ENCODE results near the gene DTHD1. TPM values are rescaled to one million over a fixed set of nuclear protein-coding genes. Genes with fewer than 3 reads are reported as not detected.

DTHD1 gene
- total and polyA plus RNA-seq, 2 of the 8 experiments (the other 6 are each of a cell fraction or from before 2014, with no cell fraction given) = not detected

DNA sequence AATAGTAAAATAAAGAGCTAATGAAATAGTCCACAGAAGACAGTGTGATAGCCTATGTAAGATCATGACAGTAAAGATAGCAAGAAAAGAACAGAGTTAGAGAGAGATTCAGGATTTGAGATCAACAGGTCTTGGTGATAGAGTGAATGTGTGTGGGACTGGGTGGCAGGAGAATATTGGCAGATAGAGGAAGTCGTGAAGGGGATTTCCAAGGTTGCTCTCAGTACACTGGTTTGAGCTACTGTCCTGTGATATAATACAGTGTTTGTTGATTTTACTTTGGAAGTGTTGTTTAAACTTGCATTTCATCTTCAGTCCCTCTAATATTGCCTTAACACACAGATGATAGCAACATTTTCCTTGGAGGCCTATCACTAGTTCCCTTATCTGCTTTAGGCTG is 44.1 kb downstream of the DTHD1 start:
- Histone ChIP-seq H3K79me2 (ENCODE audit: control insufficient read depth in 1 of 2, insufficient read depth in 2 of 2, low read length in 2 of 2) (no peaks in the 10 kb centered on the region), H2BK120ac (replicated peaks; ENCODE audit: low read depth, low read length) (no peak overlapping the region), H4K20me1 (replicated peaks in 1 of 2; ENCODE audit: control insufficient read depth in 1 of 2, insufficient read depth in 2 of 2, low read length in 2 of 2) (no peaks in the 10 kb centered on the region), H2BK15ac (ENCODE audit: low read length) (no peak overlapping the region), H4K5ac (ENCODE audit: insufficient read length, low read depth, low read length) (no peak overlapping the region), H2AFZ (ENCODE audit: low read length) (no peak overlapping the region), H3K27ac (ENCODE audit: low read depth, low read length) (no peak overlapping the region), H3K79me1 (ENCODE audit: low read depth, low read length) (no peaks in the 10 kb centered on the region), H3K9me3 (ENCODE audit: insufficient read depth in 2 of 2, low read depth in 1 of 2, low read length in 1 of 2) (no peaks in the 10 kb centered on the region), H3K27me3 (replicated peaks in 1 of 4; ENCODE audit: control insufficient read depth in 3 of 4, extremely low read depth in 1 of 4, insufficient read depth in 3 of 4, low read length in 3 of 4) (no peaks in the 10 kb centered on the region), H2BK12ac (ENCODE audit: low read depth, low read length) (no peak overlapping the region), H2BK5ac (ENCODE audit: low read depth, low read length) (no peak overlapping the region), H3K36me3 (ENCODE audit: control insufficient read depth in 2 of 4, insufficient read depth in 4 of 4, low read length in 3 of 4) (peaks cover 0 to 2% (median 0%) of the 10 kb centered on the region in 4 experiments; a peak in 1 of 8 replicates), H3K9ac (replicated peaks in 1 of 4; ENCODE audit: extremely low read depth in 1 of 4, low read depth in 3 of 4, low read length in 3 of 4) (no peak overlapping the region), H3K23me2 (ENCODE audit: low read depth, low read length) (no peaks in the 10 kb centered on the region), H4K91ac (replicated peaks; ENCODE audit: insufficient read length, low read length) (no peak overlapping the region), H3K23ac (ENCODE audit: insufficient read length) (no peak overlapping the region), H3K4me3 (ENCODE audit: extremely low read depth in 1 of 4, insufficient read depth in 2 of 4, low read depth in 3 of 4, low read length in 4 of 4) (no peak overlapping the region), H3K14ac (ENCODE audit: insufficient read length) (no peak overlapping the region), H4K8ac (ENCODE audit: extremely low read depth, insufficient read depth, low read length) (no peak overlapping the region), H3K56ac (replicated peaks; ENCODE audit: insufficient read length, low read depth, low read length) (no peak overlapping the region), H3K4me2 (ENCODE audit: insufficient read depth in 1 of 2, low read depth in 2 of 2, low read length in 2 of 2) (no peak overlapping the region), H2BK20ac (ENCODE audit: low read length) (no peak overlapping the region), H2AK5ac (ENCODE audit: low read depth, low read length) (no peak overlapping the region), H3K18ac (ENCODE audit: extremely low read depth, low read length) (no peak overlapping the region), H3K4ac (replicated peaks; ENCODE audit: insufficient read length, low read depth, low read length) (no peak overlapping the region), H3K4me1 (replicated peaks in 1 of 4; ENCODE audit: control insufficient read depth in 3 of 4, insufficient read depth in 4 of 4, low read length in 3 of 4) (no peaks in the 10 kb centered on the region)
- FAIRE-seq = no peak
- POLR2A ChIA-PET (ENCODE audit: partially characterized antibody) = no interaction called here
- DNase-seq (ENCODE audit: low read depth in 1 of 2, low spot score in 2 of 2) = no peak
- CTCF ChIA-PET (ENCODE audit: partially characterized antibody) = interaction anchor here (0.6 kb wide), 1 partner anchor 863 kb away, joined by 3 read pairs; no protein-coding TSS in a partner anchor
- WGBS, 2 experiments (ENCODE audit: extremely low coverage in 1 of 2, insufficient coverage in 1 of 2, insufficient read length in 1 of 2, insufficient replicate concordance in 2 of 2, low coverage in 1 of 2, low lambda C conversion rate in 2 of 2, missing lambda C conversion rate in 1 of 2) = 60% methylated on average over 1 of the region's 1 CpG; no CpG with 5 or more reads in 1 of the 2 experiments
- TF ChIP-seq CTBP2 (IDR thresholded peaks at IDR 0.05; ENCODE audit: borderline replicate concordance, insufficient read depth, insufficient read length, low read length) = no peak
- no peak for TF ChIP-seq POLR2A (IDR thresholded peaks at IDR 0.05; ENCODE audit: control extremely low read depth in 1 of 2, low read depth in 2 of 2, low read length in 2 of 2)
- no peak for TF ChIP-seq PHF8 (conservative IDR thresholded peaks at IDR 0.05; ENCODE audit: low read depth, low read length)
- TF ChIP-seq TEAD4 (IDR thresholded peaks at IDR 0.05; ENCODE audit: low read depth, low read length) = no peak
- no peak for TF ChIP-seq SP1 (IDR thresholded peaks at IDR 0.05; ENCODE audit: low read depth, low read length)
- TF ChIP-seq RXRA (IDR thresholded peaks at IDR 0.05; ENCODE audit: insufficient read depth, low read depth, low read length) = no peak
- TF ChIP-seq ASH2L (IDR thresholded peaks at IDR 0.05; ENCODE audit: low read length) = no peak
- no peak for TF ChIP-seq CBX5 (IDR thresholded peaks at IDR 0.05; ENCODE audit: low read depth, low read length)
- TF ChIP-seq CHD2 (IDR thresholded peaks at IDR 0.05; ENCODE audit: low read length) = no peak
- TF ChIP-seq ZNF274 (IDR thresholded peaks at IDR 0.05; ENCODE audit: borderline replicate concordance, extremely low read depth, low read length) = no peak
- no peak for TF ChIP-seq E2F6 (IDR thresholded peaks at IDR 0.05)
- TF ChIP-seq KDM1A (IDR thresholded peaks at IDR 0.05; ENCODE audit: borderline replicate concordance, low read length) = no peak
- no peak for TF ChIP-seq SUZ12 (IDR thresholded peaks at IDR 0.05; ENCODE audit: low read length)
- TF ChIP-seq USF2 (IDR thresholded peaks at IDR 0.05; ENCODE audit: low read length) = no peak
